SKM-1 (cell line): ENCODE results near the gene ANK3.

ENCODE experiments used
- DNase-seq: peaks from one replicate; lab custom pipeline; 2025; ENCODE audit not compliant: unreplicated experiment; lab: John Stamatoyannopoulos, UW

The ANK3 gene

DNA sequence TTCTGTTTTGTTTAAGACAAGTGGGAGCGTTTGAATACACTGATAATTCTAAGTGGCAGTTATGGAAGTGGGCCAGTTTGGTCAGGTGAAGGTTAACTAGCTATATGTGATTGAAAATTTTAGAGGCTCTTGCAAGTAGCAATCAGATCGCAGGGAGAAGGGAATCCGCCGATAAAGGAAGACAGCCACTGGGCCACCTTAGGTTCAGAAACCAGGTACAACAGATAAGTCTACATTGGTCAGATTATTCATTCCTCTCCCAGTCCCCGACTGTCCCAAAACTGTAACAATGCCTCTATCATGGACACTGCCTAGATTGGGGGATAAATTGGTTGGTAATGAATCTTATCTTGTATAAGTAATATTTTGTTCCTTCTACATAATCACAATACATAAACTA is 8.9 kb downstream of the ANK3 start:
- DNase-seq = no peak

DNA sequence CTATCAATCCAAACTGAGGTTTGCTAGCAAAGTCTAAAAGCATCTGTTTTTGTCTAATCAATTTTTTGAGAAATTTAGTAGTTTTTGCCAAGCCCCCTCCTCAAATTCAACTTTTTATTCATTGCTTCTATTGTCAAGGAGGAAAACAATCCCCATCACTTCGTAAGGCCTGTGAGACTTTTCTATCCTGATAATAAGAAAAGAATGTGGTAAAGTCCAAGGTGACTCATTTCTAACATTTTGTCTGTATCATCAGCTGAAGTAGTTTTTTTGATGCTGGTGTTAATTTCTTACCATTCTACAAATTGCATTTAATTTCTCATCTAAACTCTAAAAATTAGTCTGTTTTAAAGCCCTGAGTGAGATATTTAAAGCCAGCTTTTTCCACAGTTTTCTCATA is 11.7 kb downstream of the ANK3 start:
- DNase-seq = no peak

DNA sequence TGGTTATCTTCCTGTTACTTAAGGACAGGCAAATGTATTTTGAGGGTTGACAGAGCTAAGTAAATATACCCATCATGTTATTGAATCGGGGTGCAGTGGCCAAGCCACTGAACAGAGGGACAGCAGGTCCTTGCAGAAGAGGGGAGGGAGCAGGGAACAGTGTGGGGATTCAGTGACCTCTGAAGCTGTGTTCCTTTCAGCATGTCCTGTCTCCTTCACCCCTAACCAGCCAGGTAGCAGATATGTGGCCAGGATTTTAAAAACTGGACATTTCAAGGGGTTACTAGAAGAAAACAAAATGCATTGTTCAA is 12.7 kb downstream of the ANK3 start:
- DNase-seq = no peak

DNA sequence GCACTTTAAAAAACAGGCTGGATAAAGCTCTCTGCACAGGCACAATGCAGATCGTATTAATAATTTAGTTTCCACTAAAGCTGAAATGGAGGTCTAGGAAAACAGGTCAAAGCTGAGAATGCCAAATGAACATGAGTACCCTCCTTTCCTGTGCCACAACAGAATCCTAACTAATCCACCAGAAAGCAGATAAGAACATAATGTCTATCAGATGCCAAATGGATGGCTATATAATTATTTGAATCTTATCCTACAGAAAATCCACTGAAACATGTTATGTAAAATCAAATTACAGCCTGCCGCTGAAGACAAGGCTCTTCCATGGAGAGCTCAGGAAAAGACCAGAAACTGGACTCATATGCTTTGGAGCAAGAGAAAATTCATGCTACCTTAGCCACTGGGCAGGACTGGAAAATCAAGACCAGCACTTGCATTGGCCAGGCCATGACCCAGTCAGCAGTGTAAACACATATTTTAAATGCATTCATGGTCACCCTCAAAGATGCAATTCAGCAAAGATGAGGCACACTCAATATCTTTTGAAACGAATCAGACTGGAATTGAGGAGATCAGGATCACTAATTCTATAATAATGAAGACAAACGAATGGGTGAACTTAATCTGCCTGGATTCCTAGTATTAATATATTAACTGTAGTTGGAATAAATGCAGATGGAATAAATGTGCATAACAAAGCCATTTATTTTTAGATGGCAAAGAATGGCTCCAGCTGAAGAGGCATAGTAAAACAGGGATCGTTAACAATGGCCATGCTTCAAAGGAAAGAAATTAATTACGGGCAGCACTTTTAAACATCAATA is 13.2 kb downstream of the ANK3 start:
- no peak for DNase-seq

DNA sequence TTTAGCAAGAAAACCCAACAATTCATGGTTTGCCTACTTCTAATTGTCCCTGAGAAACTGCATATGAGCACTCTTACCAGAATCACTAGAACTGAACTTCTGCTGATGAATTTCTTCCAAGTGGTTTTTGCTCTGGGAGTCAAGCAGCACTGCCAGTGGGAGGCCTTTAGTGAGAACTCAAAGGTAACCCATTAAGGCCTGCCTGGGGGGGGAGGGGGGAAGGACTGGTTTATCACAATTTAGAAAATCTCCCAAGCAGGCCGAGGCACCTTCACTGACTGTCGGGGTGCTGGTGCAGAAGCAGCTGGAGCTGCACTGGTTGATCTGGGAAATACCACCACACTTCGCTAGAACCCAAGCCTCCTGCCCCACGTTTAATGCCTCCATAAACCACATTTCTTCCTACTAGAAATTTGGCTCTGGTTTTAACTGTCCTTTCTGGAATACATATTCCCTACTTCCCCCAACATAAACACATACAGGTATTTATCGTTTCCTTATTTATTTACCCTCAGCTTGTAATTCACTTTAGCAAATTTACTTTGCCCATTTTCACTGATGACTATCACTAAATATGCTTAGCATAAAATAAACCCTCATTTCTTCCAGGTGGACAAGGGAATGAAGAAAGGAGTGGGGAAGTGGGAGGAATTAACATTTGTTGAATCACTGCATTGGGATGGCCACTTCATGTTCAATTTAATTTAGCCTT is 14.2 kb downstream of the ANK3 start:
- DNase-seq = no peak

DNA sequence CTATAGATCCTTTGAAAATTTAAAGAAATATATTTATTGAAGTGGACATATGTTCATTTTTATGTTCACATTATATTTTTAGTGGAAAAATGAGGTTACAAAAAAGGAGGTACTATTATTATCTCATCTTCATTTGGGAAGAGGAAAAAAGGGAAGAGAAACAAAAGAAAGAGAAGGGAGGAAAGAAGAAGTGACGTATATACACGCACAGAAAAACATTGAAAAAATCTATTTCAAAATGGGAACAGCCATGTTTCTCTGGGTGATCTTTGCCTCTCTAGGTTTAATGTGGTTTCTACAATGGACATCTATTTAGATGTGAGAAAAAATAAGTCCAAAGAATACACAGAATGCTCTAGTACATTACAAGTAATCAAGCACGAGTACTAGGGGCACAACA is 14.8 kb downstream of the ANK3 start:
- DNase-seq = no peak

DNA sequence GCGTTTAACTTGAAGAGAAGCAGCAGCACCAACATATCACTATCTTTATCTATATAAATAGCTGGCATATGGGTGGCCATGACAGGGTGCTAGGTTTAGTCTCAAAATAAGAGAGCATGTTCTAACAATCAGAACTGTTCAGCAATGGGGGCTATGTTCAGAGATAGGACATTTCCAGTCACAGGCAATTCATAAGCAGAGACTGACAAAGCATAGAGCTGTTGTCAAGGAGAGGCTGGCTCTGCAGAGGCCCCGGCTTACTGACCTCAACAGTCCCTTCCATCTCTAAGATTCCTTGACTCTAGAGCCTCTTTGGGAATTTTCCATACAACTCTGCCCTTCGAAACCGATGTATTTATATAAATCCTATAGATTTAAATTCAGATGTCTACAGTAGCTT is 17.2 kb downstream of the ANK3 start:
- no peak for DNase-seq

DNA sequence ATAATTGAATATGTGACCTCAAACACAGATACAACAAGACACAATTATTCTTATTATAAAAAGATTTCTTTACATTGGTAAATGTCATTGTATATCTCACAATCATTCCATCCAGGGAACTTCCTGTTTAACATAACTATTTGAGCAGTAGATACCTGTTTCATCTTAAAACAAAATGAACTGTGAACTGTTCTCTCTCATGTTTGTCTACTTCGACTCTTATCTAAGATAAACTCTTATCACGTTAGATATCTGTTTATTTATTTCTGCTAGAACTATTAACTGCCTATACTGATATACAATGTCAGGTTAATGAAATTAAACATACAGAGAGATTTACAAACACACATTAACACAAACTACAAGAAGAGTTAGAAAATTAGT is 20.1 kb downstream of the ANK3 start:
- no peak for DNase-seq

DNA sequence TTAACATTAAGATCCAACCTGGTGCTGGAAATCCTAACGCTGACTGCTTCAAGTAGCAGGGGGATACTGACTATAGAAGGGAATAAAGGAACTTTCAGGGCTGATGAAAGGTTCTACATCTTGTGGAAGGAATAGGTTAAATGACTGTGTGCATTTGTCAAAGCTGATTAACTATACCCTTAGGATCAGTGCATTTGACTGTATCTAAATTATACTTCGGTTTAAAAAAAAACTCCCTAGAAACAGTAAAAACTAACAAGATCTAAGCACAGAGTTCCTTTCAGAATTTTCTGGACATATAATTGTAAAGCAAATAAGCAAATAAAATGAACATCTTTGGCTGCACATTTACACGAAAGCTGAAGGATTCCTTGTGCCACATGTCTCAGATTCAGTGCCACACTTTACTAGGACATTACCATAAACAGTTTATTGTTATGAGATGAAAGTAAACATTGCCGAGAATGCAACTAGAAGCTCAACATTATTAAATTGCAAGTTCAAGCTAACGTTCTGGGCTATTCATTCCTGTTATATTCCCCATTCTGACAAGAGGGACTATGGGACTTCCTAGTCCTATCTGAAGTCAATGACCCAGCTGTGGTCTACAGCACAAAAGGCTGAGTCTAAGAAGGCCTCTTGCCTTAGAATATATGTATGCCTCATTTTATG is 20.7 kb downstream of the ANK3 start:
- DNase-seq = no peak

DNA sequence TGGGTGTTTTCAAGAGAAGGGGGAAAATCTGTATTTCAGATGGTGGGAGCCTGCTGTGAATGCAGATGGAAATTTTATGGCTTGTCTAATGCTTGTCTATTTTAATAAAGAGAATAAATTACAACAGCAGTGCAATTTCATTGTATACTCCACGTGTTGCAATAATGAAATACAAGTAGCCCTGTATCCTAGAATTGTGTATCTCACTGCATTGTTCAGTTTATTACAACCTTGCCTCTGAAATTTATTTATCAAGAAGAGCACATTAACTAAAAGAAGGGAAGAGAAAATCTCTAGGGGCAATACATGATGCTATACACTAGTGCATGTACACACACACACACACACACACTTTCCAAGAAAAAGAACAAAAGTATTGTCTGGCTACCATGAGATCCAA is 21.8 kb downstream of the ANK3 start:
- no peak for DNase-seq

DNA sequence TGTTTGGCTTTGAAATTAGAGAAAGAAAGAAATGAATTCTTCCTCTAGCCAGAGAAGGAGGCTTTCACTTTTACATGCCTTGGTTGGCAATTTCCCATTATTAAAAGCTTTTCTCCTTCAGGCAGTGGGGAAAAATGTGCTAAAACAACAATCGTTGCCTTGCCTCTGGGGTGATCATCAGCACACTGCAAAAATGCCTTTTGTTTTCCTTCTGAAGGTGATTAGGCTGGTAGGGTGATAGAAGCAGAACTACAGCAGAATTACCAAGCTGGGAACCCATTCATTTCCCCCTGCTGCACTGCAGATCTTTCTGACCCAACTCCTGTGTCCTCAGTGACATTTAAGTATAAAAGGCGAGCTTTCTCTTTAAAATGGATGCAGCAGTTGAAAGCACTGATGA is 22.2 kb downstream of the ANK3 start:
- DNase-seq = no peak

DNA sequence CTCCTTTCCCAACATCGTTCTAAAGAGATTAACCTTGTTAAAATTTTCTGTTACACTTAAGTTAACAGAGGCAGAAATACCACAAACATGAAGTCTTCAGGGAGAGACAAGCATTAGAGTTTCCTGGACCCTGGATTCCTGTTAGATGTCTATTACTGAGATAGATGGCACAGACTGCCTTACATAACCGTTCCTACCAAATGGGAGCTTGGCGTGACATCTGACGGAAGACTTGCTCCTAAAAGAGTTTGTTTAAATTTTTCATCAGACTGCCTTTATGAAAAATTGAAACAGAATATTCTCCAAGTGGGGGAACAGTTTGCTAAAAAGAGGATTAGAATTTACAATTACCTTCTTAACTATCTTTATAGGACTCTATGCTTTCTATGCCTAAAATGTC is 22.7 kb downstream of the ANK3 start:
- no peak for DNase-seq

DNA sequence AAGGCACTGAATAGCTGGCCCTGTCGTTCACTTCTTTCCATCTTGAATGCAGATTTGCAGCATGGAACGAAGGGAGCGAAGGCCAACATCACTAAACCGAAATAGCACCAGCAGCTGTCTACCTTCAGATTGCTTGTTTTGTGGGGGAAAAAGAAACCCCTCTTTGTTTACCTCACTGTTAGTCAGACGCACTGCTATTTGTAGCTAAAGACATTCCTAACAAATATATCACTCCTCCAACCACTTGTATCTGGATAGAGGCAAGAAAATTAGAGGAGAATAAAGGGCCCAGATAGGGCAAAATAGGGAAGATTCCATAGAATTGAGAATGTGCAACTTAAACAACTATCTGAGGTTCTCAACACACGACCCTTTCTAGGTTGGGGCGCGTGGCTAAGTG is 26.5 kb downstream of the ANK3 start:
- no peak for DNase-seq

DNA sequence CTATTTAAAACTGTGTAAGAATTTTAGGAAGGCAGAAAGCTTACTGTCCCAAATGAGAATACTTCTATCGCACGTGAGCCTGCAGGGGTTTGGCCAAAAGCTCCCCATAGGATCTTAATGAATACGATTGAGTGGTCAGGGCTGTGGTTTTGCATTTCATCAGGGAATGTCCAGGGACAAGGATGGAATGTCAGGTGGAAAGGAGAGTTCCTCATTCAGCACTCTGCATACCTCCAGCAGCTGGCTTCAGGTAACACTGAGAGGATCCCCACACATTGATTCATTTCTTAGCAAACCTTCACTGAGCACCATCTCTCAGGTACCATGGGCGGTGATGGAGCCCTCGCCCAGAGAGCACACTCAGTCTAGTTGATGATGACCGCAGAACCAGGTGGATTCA is 27.2 kb downstream of the ANK3 start:
- no peak for DNase-seq

DNA sequence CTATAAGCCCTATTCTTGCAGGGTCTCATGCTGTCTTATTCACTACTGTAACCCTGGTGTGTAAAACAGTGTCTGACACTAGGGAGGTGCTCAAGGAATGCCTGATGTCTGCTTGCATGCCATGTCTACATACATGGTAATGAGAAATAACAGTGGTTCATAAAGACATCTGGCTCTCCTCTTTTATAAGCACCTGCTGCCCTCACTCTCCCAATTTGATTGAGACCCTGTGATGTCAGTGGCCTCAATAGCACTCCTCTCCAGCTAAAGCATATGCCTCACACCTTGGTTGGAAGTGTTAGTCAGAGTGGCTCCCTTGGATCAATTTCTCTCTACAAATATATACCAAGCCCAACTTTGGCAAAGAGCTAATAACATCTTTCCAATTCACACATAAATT is 30.6 kb downstream of the ANK3 start:
- no peak for DNase-seq

DNA sequence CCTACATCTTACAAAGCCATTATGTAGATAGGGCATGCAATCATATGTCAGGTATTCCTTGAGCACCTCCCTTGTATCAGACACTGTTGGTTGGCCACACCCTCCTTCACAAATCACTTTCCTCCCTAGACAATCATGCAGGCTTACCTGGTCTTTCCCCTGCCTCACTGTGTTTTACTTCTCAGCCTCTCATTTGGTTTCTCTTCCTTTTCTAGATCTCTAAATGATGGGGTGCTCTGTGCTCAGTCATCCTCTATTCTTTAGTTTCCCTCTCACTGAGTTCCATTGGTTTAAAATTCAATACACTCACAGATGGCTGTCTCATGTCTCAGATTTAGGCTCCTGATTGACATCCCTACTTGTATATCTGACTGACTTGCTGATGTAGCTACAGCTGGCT is 31.4 kb downstream of the ANK3 start:
- no peak for DNase-seq

DNA sequence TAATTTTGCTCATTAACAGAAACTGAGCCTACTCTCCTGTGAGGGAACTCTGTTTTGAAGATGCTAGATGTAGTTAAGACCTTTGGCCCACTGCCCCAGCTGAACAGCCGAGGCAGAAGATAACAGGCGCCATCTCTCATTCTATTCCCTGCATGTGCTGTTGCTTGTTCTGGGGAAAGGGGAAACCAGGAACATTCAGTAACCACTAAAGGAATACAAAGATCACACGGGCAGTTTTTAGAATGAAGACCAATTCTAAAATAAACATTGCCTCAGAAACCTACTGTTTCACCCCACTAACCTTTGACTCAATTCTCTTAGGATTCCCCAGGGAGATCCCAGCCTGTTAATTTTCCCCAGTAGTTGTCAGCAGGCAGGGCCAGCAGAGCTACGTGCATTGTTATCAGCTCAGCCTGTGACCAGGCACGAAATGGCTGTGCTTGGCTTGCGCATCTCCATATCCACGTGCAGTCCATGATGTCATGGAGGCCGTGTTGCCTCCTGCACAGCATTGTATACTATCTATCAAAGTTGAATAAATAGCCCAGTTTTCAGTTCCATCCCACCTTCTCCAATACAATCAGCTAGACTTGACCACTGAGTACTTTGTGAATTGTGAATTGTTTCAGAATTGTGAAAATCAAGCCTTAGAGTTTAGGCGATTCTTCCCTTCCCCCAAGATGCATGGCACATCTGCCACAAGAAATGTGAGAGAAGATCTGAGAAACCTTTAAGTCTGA is 36.0 kb downstream of the ANK3 start:
- no peak for DNase-seq

DNA sequence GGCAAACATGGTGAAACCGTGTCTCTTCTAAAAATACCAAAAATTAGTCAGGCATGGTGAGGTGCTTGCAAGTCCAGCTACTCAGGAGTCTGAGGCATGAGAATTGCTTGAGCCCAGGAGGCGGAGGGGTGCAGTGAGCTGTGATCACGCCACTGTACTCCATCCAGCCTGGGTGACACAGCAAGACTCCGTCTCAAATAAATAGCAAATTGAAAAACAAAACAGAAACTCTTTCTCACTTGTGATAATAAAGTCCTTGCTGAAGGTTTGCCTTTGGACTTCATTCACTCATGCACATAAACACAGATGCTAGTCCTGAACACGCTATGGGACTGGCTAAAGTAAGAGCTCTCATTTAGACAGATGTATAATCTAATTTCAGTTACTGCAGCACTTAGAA is 37.6 kb downstream of the ANK3 start:
- no peak for DNase-seq

DNA sequence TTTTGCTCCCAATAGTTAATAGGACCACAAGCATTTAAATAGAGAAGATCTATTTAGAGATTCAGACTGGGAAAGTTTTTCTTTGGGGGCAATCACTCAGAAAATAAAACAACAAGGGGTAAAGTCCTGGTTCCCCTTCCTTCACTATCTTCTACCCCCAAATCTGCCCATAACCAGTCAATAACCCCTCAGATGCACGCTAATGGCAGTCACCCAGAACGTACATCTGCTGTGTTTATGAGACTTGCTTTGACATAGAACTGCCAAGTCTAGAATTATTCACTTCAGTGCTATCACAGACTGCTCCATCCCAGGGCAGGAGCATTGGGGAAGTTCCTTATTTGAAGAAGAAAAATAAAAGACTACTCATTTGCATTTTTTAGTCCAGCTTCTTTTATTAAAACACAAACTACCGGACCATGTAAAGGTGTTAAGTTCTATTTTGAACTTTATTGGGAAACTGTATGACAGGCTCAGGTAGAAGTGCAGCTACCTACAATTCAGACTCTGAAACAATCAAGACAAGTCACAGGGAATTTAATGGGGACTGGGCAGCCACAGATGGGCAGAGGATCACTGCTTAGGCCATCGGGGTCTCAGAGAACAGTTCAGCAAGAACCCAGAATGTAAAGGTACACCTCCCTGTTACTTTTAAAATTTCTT is 38.4 kb downstream of the ANK3 start:
- DNase-seq = no peak

DNA sequence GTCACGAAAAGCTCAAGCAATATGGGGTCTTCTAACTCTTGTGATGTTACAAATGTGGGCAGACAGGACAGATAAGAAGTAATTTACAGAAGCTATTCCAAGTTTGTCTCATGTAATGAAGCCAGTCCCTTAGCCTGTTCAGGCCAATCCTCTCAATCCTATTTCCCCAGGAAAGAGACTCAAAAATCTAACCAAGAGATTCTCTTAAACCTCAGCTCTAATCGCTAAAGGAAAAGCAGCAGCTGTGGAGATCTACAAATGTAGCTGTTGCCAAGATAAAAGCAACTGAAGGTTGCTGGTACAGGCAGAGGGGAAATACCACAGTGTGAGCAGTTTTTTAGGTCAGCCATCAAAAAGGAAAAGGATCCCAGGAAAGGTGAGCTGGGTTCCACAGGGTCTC is 39.3 kb downstream of the ANK3 start:
- DNase-seq = no peak

DNA sequence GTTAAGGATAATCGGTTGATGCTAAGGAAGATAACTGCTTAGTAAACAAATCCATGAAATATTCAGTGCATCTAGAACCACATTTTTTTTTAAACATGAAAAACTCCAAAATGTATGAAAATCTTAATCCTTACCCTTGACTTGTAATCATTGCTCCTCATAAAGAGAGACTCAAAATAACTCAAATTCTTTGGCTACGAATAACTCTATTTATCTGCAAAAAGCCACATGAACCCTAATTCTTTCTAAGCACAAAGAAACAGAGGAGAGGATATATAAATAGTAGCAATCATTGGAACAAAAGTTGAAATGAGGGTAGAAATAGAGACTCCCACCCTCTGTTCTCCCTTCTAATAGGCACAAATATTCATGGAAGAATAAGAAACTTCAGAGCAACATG is 40.2 kb downstream of the ANK3 start:
- no peak for DNase-seq
